ENCODE results near the gene TRPM5. TPM values are rescaled to one million over a fixed set of nuclear protein-coding genes. Genes with fewer than 3 reads are reported as not detected.

Gene TRPM5
- total and polyA plus RNA-seq, 2 experiments from 2014 or later: not detected

DNA sequence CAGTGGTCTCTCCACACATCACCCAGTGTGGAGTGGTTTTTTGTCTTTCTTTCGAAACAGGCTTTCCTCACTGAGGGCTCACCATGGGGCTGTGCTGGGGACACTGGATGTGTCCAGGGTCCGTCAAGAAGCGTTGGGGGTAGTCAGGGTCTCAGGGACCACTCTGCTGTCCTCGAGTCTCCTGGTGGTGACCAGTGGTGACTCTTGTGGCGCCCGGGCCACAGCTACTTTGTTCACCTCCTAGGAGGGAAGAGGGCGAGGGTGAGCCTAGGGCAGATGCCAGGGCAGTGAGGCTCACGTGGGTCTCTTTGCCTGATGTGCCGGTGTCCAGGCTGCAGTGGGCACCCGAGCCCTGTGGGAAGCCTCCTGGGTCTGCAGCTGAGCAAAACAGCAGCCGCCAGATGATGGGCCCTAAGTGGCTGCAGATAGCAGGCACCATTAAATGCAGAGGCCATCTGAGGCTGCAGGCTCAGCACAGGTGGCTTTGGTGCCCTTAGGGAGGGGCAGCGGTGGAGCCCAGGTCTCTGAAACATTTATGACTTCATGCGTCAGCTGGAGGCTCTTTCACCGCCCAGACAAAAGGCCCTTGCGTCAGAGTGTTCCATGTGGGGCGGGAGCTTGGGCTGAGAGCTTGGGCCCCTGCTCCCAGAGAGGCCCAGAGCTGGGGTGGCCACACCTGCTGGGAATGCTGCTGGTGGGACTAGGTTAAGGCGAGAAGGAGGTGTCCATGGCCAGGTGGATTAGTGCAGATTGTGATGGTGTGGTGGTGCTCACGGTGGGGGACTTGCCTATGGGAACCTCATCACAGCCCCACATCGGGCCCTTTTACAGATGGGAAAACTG, 30.0 kb upstream of the TRPM5 start (continued):
- TF ChIP-seq, protein P1, sequence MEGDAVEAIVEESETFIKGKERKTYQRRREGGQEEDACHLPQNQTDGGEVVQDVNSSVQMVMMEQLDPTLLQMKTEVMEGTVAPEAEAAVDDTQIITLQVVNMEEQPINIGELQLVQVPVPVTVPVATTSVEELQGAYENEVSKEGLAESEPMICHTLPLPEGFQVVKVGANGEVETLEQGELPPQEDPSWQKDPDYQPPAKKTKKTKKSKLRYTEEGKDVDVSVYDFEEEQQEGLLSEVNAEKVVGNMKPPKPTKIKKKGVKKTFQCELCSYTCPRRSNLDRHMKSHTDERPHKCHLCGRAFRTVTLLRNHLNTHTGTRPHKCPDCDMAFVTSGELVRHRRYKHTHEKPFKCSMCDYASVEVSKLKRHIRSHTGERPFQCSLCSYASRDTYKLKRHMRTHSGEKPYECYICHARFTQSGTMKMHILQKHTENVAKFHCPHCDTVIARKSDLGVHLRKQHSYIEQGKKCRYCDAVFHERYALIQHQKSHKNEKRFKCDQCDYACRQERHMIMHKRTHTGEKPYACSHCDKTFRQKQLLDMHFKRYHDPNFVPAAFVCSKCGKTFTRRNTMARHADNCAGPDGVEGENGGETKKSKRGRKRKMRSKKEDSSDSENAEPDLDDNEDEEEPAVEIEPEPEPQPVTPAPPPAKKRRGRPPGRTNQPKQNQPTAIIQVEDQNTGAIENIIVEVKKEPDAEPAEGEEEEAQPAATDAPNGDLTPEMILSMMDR (conservative IDR thresholded peaks at IDR 0.05; ENCODE audit: low read depth in 2 of 2): no peak
- TF ChIP-seq JUNB (IDR thresholded peaks at IDR 0.05; ENCODE audit: unreplicated experiment) (no peak), ZNF331 (CRISPR knock-in tag; IDR thresholded peaks at IDR 0.05; ENCODE audit: low read depth) (no peak), NANOG (IDR thresholded peaks at IDR 0.05; ENCODE audit: borderline replicate concordance) (no peak), ZNF114 (CRISPR knock-in tag; IDR thresholded peaks at IDR 0.05) (no peak)

DNA sequence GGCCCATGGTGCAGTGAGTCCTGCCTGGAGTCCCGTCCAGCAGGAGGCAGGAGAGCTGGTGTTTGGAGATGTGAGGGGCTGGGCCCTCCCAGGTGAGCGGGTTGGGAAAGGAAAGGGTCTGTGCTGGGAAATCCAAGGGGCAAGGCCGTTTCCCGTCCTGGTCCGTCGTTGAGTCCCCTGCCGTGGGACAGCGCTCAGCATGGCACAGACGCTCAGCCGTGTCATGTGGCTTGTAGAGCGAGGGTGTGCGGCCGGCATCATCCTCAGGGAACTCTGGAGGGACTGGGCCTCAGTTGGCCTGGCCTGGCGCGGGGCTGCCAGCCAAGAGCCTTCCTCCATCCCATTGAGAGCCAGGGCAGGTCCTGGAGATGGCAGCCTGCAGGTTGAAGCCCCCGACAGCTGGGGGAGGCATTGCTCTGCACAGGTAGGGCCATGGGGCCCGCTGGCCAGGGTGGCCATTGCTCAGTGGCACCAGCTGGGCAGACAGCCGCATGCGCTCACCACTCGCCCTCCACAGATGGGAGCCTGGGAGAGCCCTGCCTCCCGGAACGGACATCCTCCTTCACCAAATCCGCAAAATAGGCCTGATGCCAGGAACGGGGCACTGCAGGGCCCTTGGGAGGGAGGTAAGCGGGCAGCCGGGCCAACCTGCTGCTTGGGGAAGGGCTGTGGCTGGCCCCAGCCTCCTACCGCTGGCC, 29.2 kb upstream of the TRPM5 start:
- no peak overlapping the region for H3K4me3 Mint-ChIP-seq
- H3K27me3 Mint-ChIP-seq (ENCODE audit: insufficient read depth, low read depth, poor library complexity): peaks cover 57% of the 10 kb centered on the region
- peak; percentile 71 for ATAC-seq

More for the DNA sequence above, 29.2 kb upstream of the TRPM5 start:
- DNase-seq (ENCODE audit: low spot score): no peak
- Histone ChIP-seq H3K4me3 (no peak overlapping the region), H3K79me2 (replicated peaks; ENCODE audit: insufficient read depth) (no peaks in the 10 kb centered on the region), H3F3A (replicated peaks; ENCODE audit: low read depth) (no peaks in the 10 kb centered on the region), H3K36me3 (ENCODE audit: insufficient read depth) (no peaks in the 10 kb centered on the region), H3K4me2 (no peak overlapping the region), H4K20me1 (replicated peaks; ENCODE audit: insufficient read depth) (no peaks in the 10 kb centered on the region), H2AFZ (no peak overlapping the region), H3K9me2 (ENCODE audit: insufficient read depth) (no peaks in the 10 kb centered on the region), H3K4me1 (ENCODE audit: insufficient read depth) (no peaks in the 10 kb centered on the region), H3K27me3 (ENCODE audit: insufficient read depth) (peaks cover 55% of the 10 kb centered on the region), H3K27ac (ENCODE audit: low read depth) (no peak overlapping the region)
- Mint-ChIP-seq H3K9me3 (peaks cover 14% of the 10 kb centered on the region), H3K36me3 (ENCODE audit: low read depth) (no peaks in the 10 kb centered on the region), H3K27ac (no peak overlapping the region), H3K4me1 (no peaks in the 10 kb centered on the region)
- TF ChIP-seq, protein P2, sequence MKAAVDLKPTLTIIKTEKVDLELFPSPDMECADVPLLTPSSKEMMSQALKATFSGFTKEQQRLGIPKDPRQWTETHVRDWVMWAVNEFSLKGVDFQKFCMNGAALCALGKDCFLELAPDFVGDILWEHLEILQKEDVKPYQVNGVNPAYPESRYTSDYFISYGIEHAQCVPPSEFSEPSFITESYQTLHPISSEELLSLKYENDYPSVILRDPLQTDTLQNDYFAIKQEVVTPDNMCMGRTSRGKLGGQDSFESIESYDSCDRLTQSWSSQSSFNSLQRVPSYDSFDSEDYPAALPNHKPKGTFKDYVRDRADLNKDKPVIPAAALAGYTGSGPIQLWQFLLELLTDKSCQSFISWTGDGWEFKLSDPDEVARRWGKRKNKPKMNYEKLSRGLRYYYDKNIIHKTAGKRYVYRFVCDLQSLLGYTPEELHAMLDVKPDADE (IDR thresholded peaks at IDR 0.05): no peak
- no peak for TF ChIP-seq NANOG (IDR thresholded peaks at IDR 0.05; ENCODE audit: borderline replicate concordance)
- TF ChIP-seq, protein P1 (conservative IDR thresholded peaks at IDR 0.05; ENCODE audit: low read depth in 2 of 2): peak in 1 of 2 experiments; percentile 25; a peak in 1 of 4 replicates

Data from GM23338 (cell line).